ENCODE results near the gene BARX1.

GRCh38 chr9:93946338-93946712, 8.8 kb downstream of the BARX1 start:
- TF ChIP-seq CTCF (IDR thresholded peaks at IDR 0.05) (no peak), POLR2A (IDR thresholded peaks at IDR 0.05) (no peak), POLR2AphosphoS5 (IDR thresholded peaks at IDR 0.05) (no peak)

Data from gastroesophageal sphincter (tissue), 3 donors.